C4-2B (cell line): ENCODE data around the gene LPCAT2.

Experiments
- CTCF ChIP-seq: fragments of 450-650 bp; conservative IDR thresholded peaks from 2 replicates; pipeline ENCODE4 v1.5.1; 2017; ENCODE audit warnings: mild to moderate bottlenecking
- ZFX ChIP-seq: fragments of 450-650 bp; IDR thresholded peaks from 2 replicates; pipeline ENCODE4 v1.6.1; 2017

GRCh38 chr16:55540221-55540620 is 31.3 kb downstream of the LPCAT2 start:
- no peak for TF ChIP-seq CTCF
- no peak for TF ChIP-seq ZFX
